Gastroesophageal sphincter (tissue), 4 donors: ENCODE data around the gene ARHGAP22. TPM values are rescaled to one million over a fixed set of nuclear protein-coding genes. Genes with fewer than 3 reads are reported as not detected.

ENCODE experiments used
- ATAC-seq: fragments of 150-250 bp; one replicate; pipeline ENCODE4 v1.9.1; 2016; ENCODE audit warnings: mild to moderate bottlenecking, moderate library complexity
- H3K27ac ChIP-seq, 4 donors: fragments of 200-600 bp; sonication (generic) in 3 of 4; 1 replicate in 3 of 4; 2 replicates in 1 of 4; pipeline ENCODE4 v1.5.1; 2016 to 2019
- H3K27me3 ChIP-seq: fragments of 200-600 bp; sonication (generic); one replicate; pipeline ENCODE4 v1.5.1; 2019
- H3K36me3 ChIP-seq, 2 donors: fragments of 200-600 bp; sonication (generic); one replicate each; pipeline ENCODE4 v1.5.1; 2019; ENCODE audit warnings: control low read depth in 1 of 2
- H3K4me1 ChIP-seq, 3 donors: fragments of 200-600 bp; sonication (generic); 1 replicate in 2 of 3; 2 replicates in 1 of 3; pipeline ENCODE4 v1.5.1; 2016 to 2019; ENCODE audit warnings: control low read depth in 2 of 3
- H3K4me3 ChIP-seq, 2 donors: fragments of 200-600 bp; sonication (generic); one replicate each; pipeline ENCODE4 v1.5.1; 2019; ENCODE audit warnings: mild to moderate bottlenecking in 1 of 2, moderate library complexity in 1 of 2
- H3K9me3 ChIP-seq, 3 donors: fragments of 200-600 bp; sonication (generic); one replicate each; pipeline ENCODE4 v1.5.1; 2017 to 2019; ENCODE audit warnings: control low read depth in 2 of 3
- CTCF ChIP-seq, 4 experiments: fragments of 200-600 bp in 2 of 4; fragments of 450-650 bp in 2 of 4; sonication (generic) in 1 of 4; IDR thresholded peaks; one replicate each; pipeline ENCODE4 v1.5.1; 2017 to 2019; ENCODE audit warnings: antibody characterized with exemption in 4 of 4, mild to moderate bottlenecking in 2 of 4, moderate library complexity in 2 of 4
- EP300 ChIP-seq: sonication (generic); formaldehyde crosslinking; IDR thresholded peaks from one replicate; pipeline ENCODE4 v1.6.1; 2017; ENCODE audit warnings: antibody characterized with exemption, mild to moderate bottlenecking
- POLR2A ChIP-seq, 2 donors: fragments of 450-650 bp; IDR thresholded peaks; one replicate each; pipeline ENCODE4 v1.6.1; 2017; ENCODE audit warnings: antibody characterized with exemption in 2 of 2, mild to moderate bottlenecking in 2 of 2, moderate library complexity in 1 of 2
- POLR2AphosphoS5 ChIP-seq: sonication (generic); formaldehyde crosslinking; IDR thresholded peaks from one replicate; pipeline ENCODE4 v1.6.1; 2017; ENCODE audit warnings: antibody characterized with exemption
- WGBS, 2 donors: methylation state at CpG; one replicate each; pipeline ENCODE4 v1.1.5; 2018; ENCODE audit warnings: low coverage in 1 of 2; 5-methylcytosine and 5-hydroxymethylcytosine counted together
- total RNA-seq, 4 donors: library from RNA; depleted of rRNA; stranded (reverse); fragments of >200 nt; gene quantifications; one replicate each; pipeline ENCODE4 v1.1.0, GENCODE V29; 2016

Gene ARHGAP22
- total RNA-seq, 4 donors from 2014 or later, result 4.2 to 5.8 (median 5.1) TPM

- no peak for ATAC-seq
- Histone ChIP-seq H3K36me3 (no peaks in the 10 kb centered on the region), H3K27me3 (peaks cover 12% of the 10 kb centered on the region), H3K4me1 (peaks cover 0 to 14% (median 0%) of the 10 kb centered on the region in 3 donors), H3K27ac (no peak overlapping the region), H3K4me3 (no peak overlapping the region), H3K9me3 (no peaks in the 10 kb centered on the region)
- TF ChIP-seq EP300, result no peak
- no peak for TF ChIP-seq POLR2AphosphoS5
- TF ChIP-seq POLR2A (IDR thresholded peaks at IDR 0.05), result no peak
- TF ChIP-seq CTCF (IDR thresholded peaks at IDR 0.05), result no peak
- 24% methylated on average over 4 of the region's 9 CpGs; no CpG with 5 or more reads in 1 of the 2 donors for WGBS, 2 donors
These were observed 148.5 kb downstream of the ARHGAP22 start for GRCh38 chr10:48456361-48456804.

- Histone ChIP-seq H3K9me3 (no peaks in the 10 kb centered on the region), H3K4me1 (peaks cover 0 to 14% (median 0%) of the 10 kb centered on the region in 3 donors), H3K27me3 (peaks cover 12% of the 10 kb centered on the region), H3K4me3 (no peak overlapping the region), H3K36me3 (peaks cover 0 to 4% of the 10 kb centered on the region in 2 donors), H3K27ac (no peak overlapping the region)
- ATAC-seq, result no peak
- no CpG with 5 or more reads among the region's 15 CpGs for WGBS, 2 donors
- TF ChIP-seq POLR2A (IDR thresholded peaks at IDR 0.05) (no peak), POLR2AphosphoS5 (no peak), EP300 (no peak), CTCF (IDR thresholded peaks at IDR 0.05) (no peak)
These were observed 149.3 kb downstream of the ARHGAP22 start for GRCh38 chr10:48455392-48456151.

DNA sequence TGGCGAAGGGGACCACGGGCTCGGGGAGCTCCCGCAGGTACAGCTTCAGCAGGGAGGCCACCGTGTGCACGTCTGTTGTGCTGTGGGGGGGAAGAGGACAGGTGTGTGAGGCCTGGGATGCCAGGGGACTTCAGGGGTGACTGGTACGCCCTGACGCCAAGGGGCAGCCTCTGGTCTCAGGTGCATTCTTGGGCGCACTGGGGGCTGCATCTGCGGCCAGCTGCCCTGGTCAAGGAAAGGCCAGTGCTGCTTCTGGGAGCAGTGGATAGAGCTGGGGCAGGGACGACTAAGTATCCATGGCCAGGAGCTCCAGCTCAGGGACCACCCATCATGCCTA is 149.8 kb downstream of the ARHGAP22 start:
- TF ChIP-seq EP300 (no peak), POLR2A (IDR thresholded peaks at IDR 0.05) (no peak), POLR2AphosphoS5 (no peak), CTCF (IDR thresholded peaks at IDR 0.05) (no peak)
- Histone ChIP-seq H3K27me3 (peaks cover 12% of the 10 kb centered on the region), H3K4me3 (no peak overlapping the region), H3K4me1 (peaks cover 0 to 14% (median 0%) of the 10 kb centered on the region in 3 donors), H3K27ac (no peak overlapping the region), H3K36me3 (peaks cover 0 to 9% of the 10 kb centered on the region in 2 donors), H3K9me3 (no peaks in the 10 kb centered on the region)
- WGBS, 2 donors, result 100% methylated on average over 2 of the region's 11 CpGs; no CpG with 5 or more reads in 1 of the 2 donors
- no peak for ATAC-seq

DNA sequence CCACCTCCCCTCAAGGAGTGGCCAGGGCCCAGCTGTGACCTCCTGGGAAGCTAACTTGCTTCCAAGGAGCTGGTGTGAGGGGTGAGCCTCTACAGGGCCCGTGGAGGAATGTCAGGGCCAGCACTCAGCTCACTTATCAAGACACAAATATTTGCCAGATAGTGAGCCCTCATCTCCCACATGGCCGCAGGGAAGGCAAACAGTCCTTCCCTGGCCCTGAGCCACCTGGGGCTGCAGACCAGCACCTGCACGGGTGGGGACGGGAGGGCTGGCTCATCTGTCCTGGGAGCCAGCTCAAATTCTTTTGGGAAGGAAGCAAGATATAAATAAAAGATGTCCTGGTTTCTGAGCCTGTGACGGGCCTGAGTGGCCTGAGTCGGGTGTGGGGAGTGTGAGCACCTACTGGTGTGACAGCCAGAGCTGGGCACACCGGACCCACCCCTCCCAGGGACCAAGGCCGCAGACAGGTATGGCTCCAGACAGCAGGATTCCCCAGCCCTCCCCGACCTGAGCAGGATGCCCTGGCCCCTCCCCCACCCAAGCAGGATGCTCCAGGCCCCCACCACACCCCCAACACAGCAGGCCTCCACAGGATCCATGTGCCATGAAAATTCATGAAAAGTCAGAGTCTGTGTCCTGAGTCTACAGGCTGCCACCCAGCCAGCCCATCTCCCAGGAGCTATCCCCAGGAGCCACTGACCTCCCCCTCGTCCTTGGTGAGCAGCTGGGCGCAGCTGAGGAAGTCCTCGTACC is 150.4 kb downstream of the ARHGAP22 start:
- H3K9me3 ChIP-seq, result no peaks in the 10 kb centered on the region
- peaks cover 12% of the 10 kb centered on the region for H3K27me3 ChIP-seq
- TF ChIP-seq EP300, result no peak
- no peak for TF ChIP-seq CTCF (IDR thresholded peaks at IDR 0.05)
- no peak for TF ChIP-seq POLR2AphosphoS5
- no peak for TF ChIP-seq POLR2A (IDR thresholded peaks at IDR 0.05)
- 78% methylated on average over 4 of the region's 12 CpGs; no CpG with 5 or more reads in 1 of the 2 donors for WGBS, 2 donors
- H3K27ac ChIP-seq, result no peak overlapping the region
- ATAC-seq, result no peak
- H3K4me3 ChIP-seq, result no peak overlapping the region
- H3K4me1 ChIP-seq, result peaks cover 0 to 14% (median 0%) of the 10 kb centered on the region in 3 donors
- H3K36me3 ChIP-seq, result peaks cover 0 to 10% of the 10 kb centered on the region in 2 donors
